GM23338 (cell line): ENCODE measurements around the gene CCDC93. TPM values are rescaled to one million over a fixed set of nuclear protein-coding genes. Genes with fewer than 3 reads are reported as not detected.

ENCODE experiments used
- ATAC-seq: fragments of 200-7000 bp; cut with Tn5 transposase; 3 replicates; pipeline ENCODE4 v1.9.1; 2020
- DNase-seq: peaks from one replicate; pipeline ENCODE4 v3.0.0-alpha.2; 2015; ENCODE audit warnings: low spot score
- H2AFZ ChIP-seq: fragments of 200-600 bp; sonication (generic); 2 replicates; pipeline ENCODE4 v1.8.0; 2016; ENCODE audit warnings: antibody characterized with exemption, mild to moderate bottlenecking, moderate library complexity
- H3F3A ChIP-seq: fragments of 200-600 bp; sonication (generic); replicated peaks from 2 replicates; pipeline ENCODE4 v1.8.0; 2017; ENCODE audit warnings: antibody characterized with exemption, mixed run types, low read depth
- H3K27ac ChIP-seq: fragments of 200-600 bp; sonication (generic); 2 replicates; pipeline ENCODE4 v1.6.1; 2016; ENCODE audit warnings: low read depth
- H3K27me3 ChIP-seq: fragments of 200-600 bp; sonication (generic); 2 replicates; pipeline ENCODE4 v1.8.0; 2016; ENCODE audit warnings: mild to moderate bottlenecking, mixed run types, moderate library complexity; ENCODE audit not compliant: insufficient read depth
- H3K36me3 ChIP-seq: fragments of 200-600 bp; sonication (generic); 2 replicates; pipeline ENCODE4 v1.8.0; 2016; ENCODE audit warnings: mild to moderate bottlenecking; ENCODE audit not compliant: insufficient read depth
- H3K4me1 ChIP-seq: fragments of 200-600 bp; sonication (generic); 2 replicates; pipeline ENCODE4 v1.8.0; 2016; ENCODE audit warnings: mild to moderate bottlenecking, moderate library complexity; ENCODE audit not compliant: insufficient read depth
- H3K4me2 ChIP-seq: fragments of 200-600 bp; sonication (generic); 2 replicates; pipeline ENCODE4 v1.7.1; 2017; ENCODE audit warnings: mixed run types
- H3K4me3 ChIP-seq: fragments of 200-600 bp; sonication (generic); 2 replicates; pipeline ENCODE4 v1.6.1; 2016; ENCODE audit warnings: mixed run types
- H3K79me2 ChIP-seq: fragments of 200-600 bp; sonication (generic); replicated peaks from 2 replicates; pipeline ENCODE4 v1.8.0; 2017; ENCODE audit warnings: mild to moderate bottlenecking; ENCODE audit not compliant: insufficient read depth
- H3K9me2 ChIP-seq: fragments of 200-600 bp; sonication (generic); 2 replicates; pipeline ENCODE4 v1.8.0; 2017; ENCODE audit not compliant: insufficient read depth
- H4K20me1 ChIP-seq: fragments of 200-600 bp; sonication (generic); replicated peaks from 2 replicates; pipeline ENCODE4 v1.8.0; 2017; ENCODE audit warnings: mild to moderate bottlenecking; ENCODE audit not compliant: insufficient read depth
- H3K27ac Mint-ChIP-seq: 2 replicates; pipeline ENCODE4 v1.8.0; 2020; ENCODE audit warnings: inconsistent platforms, mild to moderate bottlenecking, moderate library complexity, mixed read lengths
- H3K27me3 Mint-ChIP-seq: 3 replicates; pipeline ENCODE4 v1.8.0; 2022; ENCODE audit warnings: low read depth, mild to moderate bottlenecking, moderate library complexity, mixed read lengths, inconsistent platforms; ENCODE audit not compliant: insufficient read depth, poor library complexity
- H3K36me3 Mint-ChIP-seq: 3 replicates; pipeline ENCODE4 v1.8.0; 2021; ENCODE audit warnings: low read depth, mild to moderate bottlenecking, inconsistent platforms, moderate library complexity, mixed read lengths
- H3K4me1 Mint-ChIP-seq: 3 replicates; pipeline ENCODE4 v1.8.0; 2020; ENCODE audit warnings: mild to moderate bottlenecking, inconsistent platforms, mixed read lengths
- H3K4me3 Mint-ChIP-seq: 3 replicates; pipeline ENCODE4 v1.8.0; 2021; ENCODE audit warnings: moderate library complexity, mild to moderate bottlenecking, inconsistent platforms, mixed read lengths
- H3K9me3 Mint-ChIP-seq: 3 replicates; pipeline ENCODE4 v1.8.0; 2020; ENCODE audit warnings: moderate library complexity, mild to moderate bottlenecking, inconsistent platforms, mixed read lengths
- CREB1 ChIP-seq: fragments of 250-450 bp; sonication (Bioruptor Pico); IDR thresholded peaks from 2 replicates; pipeline ENCODE4 v1.5.0; 2020; ENCODE audit warnings: low read depth, mild to moderate bottlenecking, moderate library complexity
- CTCF ChIP-seq, 2 experiments: fragments of 200-600 bp in 1 of 2; sonication (generic) in 1 of 2; conservative IDR thresholded peaks; 2 replicates each; pipeline versions ENCODE4 v1.5.1 to v1.6.1; 2016 to 2017; ENCODE audit warnings: antibody characterized with exemption in 2 of 2, low read depth in 2 of 2, mild to moderate bottlenecking in 2 of 2, moderate library complexity in 1 of 2
- ETS1 ChIP-seq: IDR thresholded peaks from 2 replicates; pipeline ENCODE4 v1.6.1; 2016; ENCODE audit warnings: antibody characterized with exemption
- EZH2 ChIP-seq: fragments of 200-600 bp; sonication (generic); IDR thresholded peaks from one replicate; pipeline ENCODE4 v1.8.0; 2017; ENCODE audit warnings: antibody characterized with exemption, mild to moderate bottlenecking, low read depth; ENCODE audit not compliant: unreplicated experiment
- EZH2phosphoT487 ChIP-seq: fragments of 200-600 bp; sonication (generic); IDR thresholded peaks from one replicate; pipeline ENCODE4 v1.8.1; 2018; ENCODE audit warnings: antibody characterized with exemption; ENCODE audit not compliant: unreplicated experiment
- JUNB ChIP-seq: IDR thresholded peaks from one replicate; pipeline ENCODE4 v1.6.1; 2016; ENCODE audit warnings: antibody characterized with exemption; ENCODE audit not compliant: unreplicated experiment
- NANOG ChIP-seq: IDR thresholded peaks from 2 replicates; pipeline ENCODE4 v1.6.1; 2016; ENCODE audit warnings: antibody characterized with exemption, borderline replicate concordance
- POLR2AphosphoS5 ChIP-seq: IDR thresholded peaks from 2 replicates; pipeline ENCODE4 v1.6.1; 2016; ENCODE audit warnings: antibody characterized with exemption, low read depth
- REST ChIP-seq: IDR thresholded peaks from one replicate; pipeline ENCODE4 v1.6.1; 2018; ENCODE audit warnings: antibody characterized with exemption; ENCODE audit not compliant: unreplicated experiment
- STAT1 ChIP-seq: IDR thresholded peaks from one replicate; pipeline ENCODE4 v1.6.1; 2016; ENCODE audit warnings: antibody characterized with exemption; ENCODE audit not compliant: unreplicated experiment
- ZNF114 ChIP-seq: fragments of 250-450 bp; sonication (Bioruptor Pico); IDR thresholded peaks from 2 replicates; pipeline ENCODE4 v1.5.0; 2020; ENCODE audit warnings: mild to moderate bottlenecking, moderate library complexity
- ZNF331 ChIP-seq: fragments of 250-450 bp; sonication (Bioruptor Pico); IDR thresholded peaks from 2 replicates; pipeline ENCODE4 v1.5.0; 2020; ENCODE audit warnings: low read depth, mild to moderate bottlenecking, moderate library complexity
- ZNF462 ChIP-seq: fragments of 250-450 bp; sonication (Bioruptor Pico); IDR thresholded peaks from 2 replicates; pipeline ENCODE4 v1.5.0; 2020; ENCODE audit warnings: mild to moderate bottlenecking, moderate library complexity
- polyA plus RNA-seq: library from polyadenylated mRNA; unstranded; fragments of >200 nt; fragmentation: Nextera tagmentation; extraction: Ambion mirVana; gene quantifications from 2 replicates; pipeline ENCODE4 v1.2.1, GENCODE V29; 2016
- total RNA-seq: library from RNA; depleted of rRNA; stranded (reverse); fragments of >200 nt; shearing (Covaris generic); gene quantifications from 2 replicates; pipeline ENCODE4 v1.2.3, GENCODE V29; 2014

CCDC93 gene
- total and polyA plus RNA-seq, 2 experiments from 2014 or later: 13.1 to 16.8 TPM

GRCh38 chr2:117940436-117940835 is 73.4 kb downstream of the CCDC93 start:
- ATAC-seq: no peak
- no peak overlapping the region for H2AFZ ChIP-seq
- H3K36me3 ChIP-seq: peaks cover 23% of the 10 kb centered on the region; the same call in 1 of the 2 replicates
- no peak for DNase-seq
- H3K4me3 ChIP-seq: no peak overlapping the region
- Mint-ChIP-seq H3K27me3 (peaks cover 3% of the 10 kb centered on the region), H3K27ac (no peak overlapping the region), H3K4me1 (peaks cover 5% of the 10 kb centered on the region; the same call in 2 of the 3 replicates), H3K36me3 (peaks cover 35% of the 10 kb centered on the region), H3K9me3 (no peaks in the 10 kb centered on the region), H3K4me3 (no peak overlapping the region)
- H3K9me2 ChIP-seq: no peaks in the 10 kb centered on the region
- H3K4me2 ChIP-seq: no peak overlapping the region
- H3F3A ChIP-seq: no peaks in the 10 kb centered on the region
- H4K20me1 ChIP-seq: no peaks in the 10 kb centered on the region; the same call in 1 of the 2 replicates
- no peaks in the 10 kb centered on the region for H3K4me1 ChIP-seq
- H3K27me3 ChIP-seq: no peaks in the 10 kb centered on the region
- TF ChIP-seq JUNB (no peak), ETS1 (no peak), ZNF331 (CRISPR knock-in tag) (no peak), REST (no peak), CREB1 (CRISPR knock-in tag) (no peak), EZH2 (no peak), ZNF114 (CRISPR knock-in tag) (no peak), EZH2phosphoT487 (no peak), ZNF462 (CRISPR knock-in tag) (no peak), STAT1 (no peak), CTCF (conservative IDR thresholded peaks at IDR 0.05; ENCODE audit: low read depth in 2 of 2) (no peak), NANOG (no peak), POLR2AphosphoS5 (no peak)
- H3K27ac ChIP-seq: no peak overlapping the region
- H3K79me2 ChIP-seq: no peaks in the 10 kb centered on the region
